ENCODE measurements around the gene PHLPP1.

- TF ChIP-seq POLR2A (IDR thresholded peaks at IDR 0.05) (no peak), CTCF (IDR thresholded peaks at IDR 0.05) (no peak)
These were observed 160.8 kb downstream of the PHLPP1 start for GRCh38 chr18:62876111-62876510.
